Spinal cord (tissue), 4 donors: ENCODE measurements around the gene CTNNB1. TPM values are rescaled to one million over a fixed set of nuclear protein-coding genes. Genes with fewer than 3 reads are reported as not detected.

Experiments
- polyA plus RNA-seq, 2 donors: library from polyadenylated mRNA; unstranded; fragments of 120-200 nt; gene quantifications; one replicate each; pipeline ENCODE4 v1.2.1, GENCODE V29; 2013; ENCODE audit not compliant: insufficient read length in 2 of 2
- small RNA-seq: library from RNA; depleted of rRNA; stranded (forward); fragments of <200 nt; gene quantifications from one replicate; pipeline ENCODE3, GENCODE V24; 2014; ENCODE audit warnings: low replicate concordance
- total RNA-seq, 2 donors: library from RNA; depleted of rRNA in 1 of 2; stranded (reverse); fragments of 120-200 nt in 1 of 2; fragments of >200 nt in 1 of 2; gene quantifications; one replicate each; pipeline versions ENCODE4 v1.2.3 to v1.2.4, GENCODE V29; 2013 to 2014

CTNNB1 gene
- total and polyA plus RNA-seq, 4 donors = 334 to 824 (median 498) TPM

Small RNA genes within 50 kb of the gene (small RNA-seq; reads per million reads assigned to genes)
- not detected for gene MRPS31P1
